ENCODE data around the gene SLC35E4.
A peak's percentile ranks its signal among the peaks of the same experiment; 100 is the strongest.
"Not testable (repeated sequence)": the region's sequence is repeated elsewhere in the genome, so short reads cannot be mapped to it uniquely, and the experiment has no call there.

The SLC35E4 gene, protein sequence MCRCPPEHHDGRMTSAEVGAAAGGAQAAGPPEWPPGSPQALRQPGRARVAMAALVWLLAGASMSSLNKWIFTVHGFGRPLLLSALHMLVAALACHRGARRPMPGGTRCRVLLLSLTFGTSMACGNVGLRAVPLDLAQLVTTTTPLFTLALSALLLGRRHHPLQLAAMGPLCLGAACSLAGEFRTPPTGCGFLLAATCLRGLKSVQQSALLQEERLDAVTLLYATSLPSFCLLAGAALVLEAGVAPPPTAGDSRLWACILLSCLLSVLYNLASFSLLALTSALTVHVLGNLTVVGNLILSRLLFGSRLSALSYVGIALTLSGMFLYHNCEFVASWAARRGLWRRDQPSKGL

DNA sequence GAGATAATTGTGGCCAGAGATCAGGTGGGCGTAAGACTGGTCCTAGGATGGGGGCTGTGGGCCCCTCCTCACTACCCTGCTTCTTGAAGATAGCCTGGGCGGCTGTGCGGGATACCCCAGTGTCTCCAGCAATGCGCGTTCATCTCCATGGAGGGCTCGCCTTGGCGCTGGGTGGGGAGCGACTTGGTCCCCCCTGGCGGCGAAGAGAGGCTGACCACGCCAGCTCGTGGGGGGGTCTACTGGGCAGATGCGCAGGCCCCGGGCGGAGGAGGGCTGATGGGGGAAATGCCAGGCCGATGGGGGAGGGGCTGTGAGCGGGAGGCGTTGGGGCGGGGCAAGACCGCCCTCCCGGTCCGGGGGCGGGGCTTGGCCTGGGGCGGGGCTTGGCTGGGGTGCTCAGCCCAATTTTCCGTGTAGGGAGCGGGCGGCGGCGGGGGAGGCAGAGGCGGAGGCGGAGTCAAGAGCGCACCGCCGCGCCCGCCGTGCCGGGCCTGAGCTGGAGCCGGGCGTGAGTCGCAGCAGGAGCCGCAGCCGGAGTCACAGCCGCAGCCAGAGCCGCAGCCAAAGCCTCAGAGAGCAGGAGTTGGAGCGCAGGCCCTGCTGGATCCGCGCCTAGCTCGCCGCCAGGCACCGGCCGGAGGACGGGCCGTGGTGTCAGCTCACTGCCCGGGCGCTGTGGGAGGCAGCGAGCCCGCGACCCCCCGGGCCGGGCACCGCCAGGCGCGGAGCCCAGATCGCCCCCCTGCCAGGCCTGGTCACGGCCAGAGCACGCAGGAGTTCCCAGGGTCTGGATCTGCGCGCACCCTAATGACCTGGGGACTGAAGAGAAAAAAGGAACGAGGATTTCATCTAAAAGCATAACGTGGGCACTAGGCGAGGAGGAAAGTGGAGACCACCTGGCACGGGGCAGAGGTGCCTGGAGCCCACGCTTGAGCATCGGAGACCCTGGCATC, at the start of gene SLC35E4:
Gene SLC35E4, plus strand, starts transcription at position 509 of the 953 bp plus-strand sequence. CDS start 670 bp downstream, outside the sequence.
- Mint-ChIP-seq H3K36me3 (ENCODE audit: low read depth) (peaks cover 4% of the 10 kb centered on the region), H3K9me3 (peaks cover 2% of the 10 kb centered on the region), H3K27ac (peak within 1 kb of the TSS in 2 of 3 experiments; percentile 38 to 60), H3K4me3 (peak within 1 kb of the TSS; percentile 79 to 84 (median 82)), H3K27me3 (ENCODE audit: low read depth) (no peaks in the 10 kb centered on the region), H3K4me1 (peaks cover 15% of the 10 kb centered on the region)
- TF ChIP-seq, protein P1, sequence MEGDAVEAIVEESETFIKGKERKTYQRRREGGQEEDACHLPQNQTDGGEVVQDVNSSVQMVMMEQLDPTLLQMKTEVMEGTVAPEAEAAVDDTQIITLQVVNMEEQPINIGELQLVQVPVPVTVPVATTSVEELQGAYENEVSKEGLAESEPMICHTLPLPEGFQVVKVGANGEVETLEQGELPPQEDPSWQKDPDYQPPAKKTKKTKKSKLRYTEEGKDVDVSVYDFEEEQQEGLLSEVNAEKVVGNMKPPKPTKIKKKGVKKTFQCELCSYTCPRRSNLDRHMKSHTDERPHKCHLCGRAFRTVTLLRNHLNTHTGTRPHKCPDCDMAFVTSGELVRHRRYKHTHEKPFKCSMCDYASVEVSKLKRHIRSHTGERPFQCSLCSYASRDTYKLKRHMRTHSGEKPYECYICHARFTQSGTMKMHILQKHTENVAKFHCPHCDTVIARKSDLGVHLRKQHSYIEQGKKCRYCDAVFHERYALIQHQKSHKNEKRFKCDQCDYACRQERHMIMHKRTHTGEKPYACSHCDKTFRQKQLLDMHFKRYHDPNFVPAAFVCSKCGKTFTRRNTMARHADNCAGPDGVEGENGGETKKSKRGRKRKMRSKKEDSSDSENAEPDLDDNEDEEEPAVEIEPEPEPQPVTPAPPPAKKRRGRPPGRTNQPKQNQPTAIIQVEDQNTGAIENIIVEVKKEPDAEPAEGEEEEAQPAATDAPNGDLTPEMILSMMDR (IDR thresholded peaks at IDR 0.05; ENCODE audit: unreplicated experiment in 3 of 3) = peak in 2 of 3 experiments; percentile 9 to 19

DNA sequence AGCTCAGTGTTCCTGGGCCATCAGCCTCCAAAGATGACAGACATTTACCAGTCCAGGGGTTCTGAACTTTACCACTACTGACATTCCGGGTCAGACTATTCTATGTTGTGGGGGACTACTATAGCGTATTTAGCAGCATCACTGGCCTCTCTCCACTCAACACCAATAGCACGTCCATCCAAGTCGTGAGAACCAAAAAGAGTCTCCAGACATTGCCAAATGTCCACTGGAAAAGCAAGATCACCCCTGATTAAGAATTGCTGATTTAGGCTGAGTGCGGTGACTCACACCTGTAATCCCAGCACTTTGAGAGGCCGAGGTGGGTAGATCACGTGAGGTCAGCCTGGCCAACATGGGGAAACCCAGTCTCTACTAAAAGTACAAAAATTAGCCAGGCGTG, 49.2 kb upstream of the SLC35E4 start:
- no peak overlapping the region for H3K27ac Mint-ChIP-seq
- no peak overlapping the region for H3K4me3 Mint-ChIP-seq
- peaks cover 32% of the 10 kb centered on the region for H3K36me3 Mint-ChIP-seq (ENCODE audit: low read depth)
- TF ChIP-seq, protein P1 (IDR thresholded peaks at IDR 0.05; ENCODE audit: unreplicated experiment in 3 of 3) = no peak
- H3K4me1 Mint-ChIP-seq = peaks cover 6% of the 10 kb centered on the region
- no peaks in the 10 kb centered on the region for H3K27me3 Mint-ChIP-seq (ENCODE audit: low read depth)
- no peaks in the 10 kb centered on the region for H3K9me3 Mint-ChIP-seq

DNA sequence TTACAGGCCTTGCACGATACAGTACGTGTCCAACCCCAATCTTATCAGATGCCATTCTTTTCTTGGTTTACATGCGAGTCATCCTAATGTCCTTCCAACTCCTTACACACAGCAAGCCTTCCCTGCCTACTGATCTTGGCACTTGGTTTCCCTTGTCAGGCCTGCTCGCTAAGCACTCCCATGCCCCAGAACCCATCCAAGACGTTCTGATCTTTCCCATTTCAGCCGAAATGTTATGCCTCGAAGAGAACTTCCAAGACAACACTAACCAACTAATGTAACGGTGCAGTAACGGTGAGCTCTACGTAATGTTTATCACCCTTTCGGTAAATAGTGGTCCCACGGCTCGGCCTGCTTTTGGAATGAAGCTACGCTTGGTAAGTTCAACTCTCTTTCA, 44.4 kb upstream of the SLC35E4 start:
- Mint-ChIP-seq H3K27ac (no peak overlapping the region), H3K36me3 (ENCODE audit: low read depth) (peaks cover 17% of the 10 kb centered on the region), H3K4me3 (no peak overlapping the region), H3K4me1 (peaks cover 6% of the 10 kb centered on the region), H3K9me3 (no peaks in the 10 kb centered on the region), H3K27me3 (ENCODE audit: low read depth) (peaks cover 9% of the 10 kb centered on the region)
- TF ChIP-seq, protein P1 (IDR thresholded peaks at IDR 0.05; ENCODE audit: unreplicated experiment in 3 of 3) = no peak

DNA sequence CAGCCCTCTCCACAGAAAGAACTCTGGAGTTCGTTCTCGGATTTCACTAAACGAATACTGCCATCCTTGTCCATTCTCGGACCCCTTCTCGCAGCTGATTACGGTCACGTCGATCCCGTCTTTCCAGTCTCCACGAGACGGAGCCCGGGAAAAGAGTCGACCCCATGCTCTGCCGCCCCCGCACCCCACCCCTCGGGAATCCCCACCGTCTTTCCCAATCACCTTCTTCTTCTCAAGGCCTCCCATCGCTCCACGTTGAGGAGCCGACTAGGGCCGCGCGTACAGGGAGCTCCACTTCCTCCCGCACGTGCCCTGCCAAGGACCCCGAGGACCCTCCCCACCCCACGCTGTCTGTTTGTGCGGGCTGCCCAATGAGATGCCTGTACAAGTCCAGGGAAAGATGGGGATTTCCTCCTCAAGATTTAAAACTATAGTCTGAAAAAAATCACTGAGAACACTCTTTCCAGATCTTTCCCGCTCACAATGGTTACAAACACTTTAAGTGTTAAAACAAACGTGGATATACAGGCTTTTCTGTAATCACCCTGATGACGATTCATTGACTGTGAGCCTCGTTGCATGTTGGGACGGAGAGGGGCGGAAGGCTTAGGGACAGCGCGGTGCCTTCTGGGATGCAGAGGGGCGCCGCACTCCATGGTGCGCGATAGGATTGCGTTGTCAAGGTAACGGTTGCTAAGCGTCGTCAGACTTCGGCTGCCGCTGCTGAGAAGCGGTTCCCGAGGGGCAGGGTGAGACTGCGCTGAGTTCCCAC, 43.8 kb upstream of the SLC35E4 start, which contains the start of gene PES1:
Gene PES1, minus strand, starts transcription at position 323 of the 772 bp plus-strand sequence. Its CDS starts 77 bp downstream, at position 246.
- no peak within 1 kb of the TSS for H3K4me3 Mint-ChIP-seq
- H3K4me1 Mint-ChIP-seq = peaks cover 6% of the 10 kb centered on the region
- H3K9me3 Mint-ChIP-seq = no peaks in the 10 kb centered on the region

DNA sequence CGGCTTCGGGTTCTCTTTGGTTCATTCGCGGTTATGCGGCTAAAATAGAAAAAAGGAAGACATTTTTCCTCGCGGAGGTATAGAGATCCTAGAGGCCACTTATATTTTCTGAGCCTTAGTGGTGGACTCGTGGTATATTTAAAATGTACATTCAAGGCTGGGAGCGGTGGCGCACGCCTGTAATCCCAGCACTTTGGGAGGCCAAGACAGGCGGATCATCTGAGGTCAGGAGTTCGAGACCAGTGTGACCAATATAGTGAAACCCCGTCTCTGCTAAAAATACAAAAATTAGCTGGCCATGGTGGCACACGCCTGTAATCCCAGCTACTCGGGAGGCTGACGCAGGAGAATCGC, 43.2 kb upstream of the SLC35E4 start:
- not testable (repeated sequence) for H3K4me3 Mint-ChIP-seq; H3K4me1 Mint-ChIP-seq; H3K36me3 Mint-ChIP-seq (ENCODE audit: low read depth); H3K27me3 Mint-ChIP-seq (ENCODE audit: low read depth); H3K27ac Mint-ChIP-seq; H3K9me3 Mint-ChIP-seq

More for the DNA sequence above, 43.8 kb upstream of the SLC35E4 start, which contains the start of gene PES1:
- TF ChIP-seq, protein P1 (IDR thresholded peaks at IDR 0.05; ENCODE audit: unreplicated experiment in 3 of 3) = no peak
- Mint-ChIP-seq H3K27me3 (ENCODE audit: low read depth) (peaks cover 9% of the 10 kb centered on the region), H3K36me3 (ENCODE audit: low read depth) (peaks cover 13% of the 10 kb centered on the region), H3K27ac (no peak within 1 kb of the TSS)

All from nephron (organoid).